ENCODE results near the gene RAPGEF1.

The RAPGEF1 gene

GRCh38 chr9:131594906-131595665, 144.8 kb downstream of the RAPGEF1 start:
- no peak for DNase-seq

GRCh38 chr9:131593936-131594665, 145.8 kb downstream of the RAPGEF1 start:
- DNase-seq, result no peak

- DNase-seq, result no peak
These were observed 146.6 kb downstream of the RAPGEF1 start for GRCh38 chr9:131593091-131593820.

- DNase-seq, result no peak
These were observed 148.0 kb downstream of the RAPGEF1 start for GRCh38 chr9:131591845-131592208.

- DNase-seq, result peak; percentile 78
These were observed 148.7 kb downstream of the RAPGEF1 start for GRCh38 chr9:131590907-131591844.

GRCh38 chr9:131590449-131590848, 149.4 kb downstream of the RAPGEF1 start:
- DNase-seq, result no peak

GRCh38 chr9:131589993-131590392, 149.9 kb downstream of the RAPGEF1 start:
- DNase-seq, result no peak

GRCh38 chr9:131589124-131589711, 150.7 kb downstream of the RAPGEF1 start:
- no peak for DNase-seq

- no peak for DNase-seq
These were observed 151.5 kb downstream of the RAPGEF1 start for GRCh38 chr9:131588396-131588795.

GRCh38 chr9:131587906-131588305, 152.0 kb downstream of the RAPGEF1 start:
- no peak for DNase-seq

- DNase-seq, result no peak
These were observed 152.5 kb downstream of the RAPGEF1 start for GRCh38 chr9:131587331-131587730.

- peak; percentile 60 for DNase-seq
These were observed 154.5 kb downstream of the RAPGEF1 start for GRCh38 chr9:131585375-131585774.

GRCh38 chr9:131584858-131585257, 155.0 kb downstream of the RAPGEF1 start:
- DNase-seq, result no peak

- DNase-seq, result no peak
These were observed 155.9 kb downstream of the RAPGEF1 start for GRCh38 chr9:131583836-131584555.

- no peak for DNase-seq
These were observed 156.6 kb downstream of the RAPGEF1 start for GRCh38 chr9:131583337-131583645.

- no peak for DNase-seq
These were observed 157.2 kb downstream of the RAPGEF1 start for GRCh38 chr9:131582466-131583336.

GRCh38 chr9:131582056-131582455, 157.8 kb downstream of the RAPGEF1 start:
- no peak for DNase-seq

GRCh38 chr9:131580358-131580757, 159.5 kb downstream of the RAPGEF1 start:
- no peak for DNase-seq

GRCh38 chr9:131579789-131580211, 160.1 kb downstream of the RAPGEF1 start:
- no peak for DNase-seq

- peak; percentile 61 for DNase-seq
These were observed 161.0 kb downstream of the RAPGEF1 start for GRCh38 chr9:131578731-131579504.

All from activated gamma-delta T cell treated with Interleukin-2 at 50 U/mL for 16 hours (primary cell).